Epithelial cell of prostate (primary cell): ENCODE measurements around the gene S100A3.
"Not testable (repeated sequence)": the region's sequence is repeated elsewhere in the genome, so short reads cannot be mapped to it uniquely, and the experiment has no call there.

Source experiments
- DNase-seq: peaks from one replicate; pipeline ENCODE4 v3.0.0-alpha.2; 2011; ENCODE audit warnings: low read depth, low spot score
- H3K27ac ChIP-seq: fragments of 450-650 bp; 2 replicates; pipeline ENCODE4 v1.5.1; 2017; ENCODE audit warnings: mild to moderate bottlenecking

Gene S100A3

DNA sequence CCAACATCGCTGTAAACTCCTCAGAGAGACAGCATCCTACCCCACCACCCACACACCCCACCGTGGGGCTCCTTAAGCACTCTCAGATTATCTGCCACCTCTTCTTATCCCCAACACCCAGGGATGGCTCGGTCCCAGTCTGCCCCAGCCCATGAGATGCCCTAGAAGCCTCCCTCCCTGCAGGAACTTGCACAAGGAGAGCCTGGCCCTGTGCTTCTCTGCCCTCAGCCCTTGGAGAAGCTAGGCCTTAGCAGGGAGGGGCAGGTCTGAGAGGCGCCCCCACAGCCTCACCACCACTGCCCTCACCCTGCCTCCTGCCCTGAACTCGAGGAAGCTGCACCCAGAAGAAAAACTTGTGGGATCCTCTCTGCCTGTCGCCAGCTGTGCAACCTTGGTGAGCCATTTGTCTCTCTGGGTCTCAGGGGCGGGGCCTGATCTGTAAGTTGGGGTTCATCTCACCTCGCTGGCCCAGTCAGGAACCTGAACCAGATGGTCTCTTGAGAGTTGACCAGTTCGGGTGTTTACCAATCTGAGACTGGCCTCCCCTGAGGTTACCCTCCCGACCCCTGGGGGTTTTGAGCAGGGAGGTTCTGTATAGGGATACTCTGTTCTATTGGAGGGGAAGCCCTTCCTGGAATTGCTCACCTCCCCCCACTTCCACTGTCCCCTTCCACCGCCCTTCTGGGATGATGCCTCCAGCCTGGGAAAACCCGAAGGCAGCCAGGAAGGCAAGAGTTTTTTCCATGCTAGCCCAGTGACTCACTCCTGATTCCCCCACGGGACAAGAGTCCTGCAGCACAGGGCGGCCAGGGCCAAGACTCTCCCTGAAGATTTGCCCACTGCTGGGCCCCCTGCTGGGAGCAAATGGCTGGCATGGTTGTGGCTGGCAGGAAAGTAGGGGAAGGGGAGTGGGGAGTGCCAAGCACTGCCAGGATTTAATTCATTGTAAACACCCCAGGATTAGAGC, at the start of gene S100A3:
TSS of gene S100A3 (minus strand) at position 537 of the 967 bp plus-strand sequence. CDS start 773 bp downstream, outside the sequence.
- H3K27ac ChIP-seq = peak within 1 kb of the TSS; percentile 32
- DNase-seq = no peak

DNA sequence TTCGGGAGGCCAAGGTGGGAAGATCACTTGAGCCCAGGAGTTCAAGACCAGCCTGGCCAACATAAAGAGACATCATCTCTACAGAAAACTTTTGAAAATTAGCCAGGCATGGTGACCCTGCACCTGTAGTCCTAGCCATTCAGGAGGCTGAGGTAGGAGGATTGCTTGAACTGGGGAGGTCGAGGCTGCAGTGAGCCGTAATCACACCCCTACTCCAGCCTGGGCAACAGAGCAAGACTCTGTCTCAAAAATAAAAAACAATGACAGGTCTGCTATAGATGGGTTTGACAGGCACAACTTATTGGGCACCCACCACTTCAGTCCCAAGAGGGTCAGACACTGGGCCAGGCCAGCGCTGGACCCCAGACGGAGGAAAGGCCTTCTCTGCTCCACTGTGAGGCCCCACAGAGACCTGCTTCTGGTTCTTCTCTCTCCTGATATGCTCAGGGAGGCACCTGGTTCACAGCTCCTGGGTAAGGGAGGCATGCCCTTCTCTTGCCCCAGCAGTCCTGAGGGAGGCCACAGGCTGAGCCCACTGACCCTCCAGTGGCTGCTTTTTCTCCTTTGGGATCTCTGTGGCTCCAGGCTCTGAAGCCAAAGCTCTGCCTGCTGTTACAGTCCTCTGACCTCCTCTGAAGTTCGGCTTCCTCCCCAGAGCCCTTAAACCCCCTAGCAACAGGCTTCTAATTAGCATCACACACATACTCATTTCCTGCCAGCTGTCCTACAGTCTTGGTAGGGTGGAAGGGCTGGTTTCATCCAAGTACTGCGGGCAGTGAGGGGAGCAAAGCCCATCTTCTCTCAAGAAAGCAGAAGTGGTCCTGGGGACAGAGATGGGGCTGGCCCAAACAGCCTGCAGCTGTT, 49.5 kb upstream of the S100A3 start:
- H3K27ac ChIP-seq = peak overlapping the region; percentile 50
- DNase-seq = no peak

DNA sequence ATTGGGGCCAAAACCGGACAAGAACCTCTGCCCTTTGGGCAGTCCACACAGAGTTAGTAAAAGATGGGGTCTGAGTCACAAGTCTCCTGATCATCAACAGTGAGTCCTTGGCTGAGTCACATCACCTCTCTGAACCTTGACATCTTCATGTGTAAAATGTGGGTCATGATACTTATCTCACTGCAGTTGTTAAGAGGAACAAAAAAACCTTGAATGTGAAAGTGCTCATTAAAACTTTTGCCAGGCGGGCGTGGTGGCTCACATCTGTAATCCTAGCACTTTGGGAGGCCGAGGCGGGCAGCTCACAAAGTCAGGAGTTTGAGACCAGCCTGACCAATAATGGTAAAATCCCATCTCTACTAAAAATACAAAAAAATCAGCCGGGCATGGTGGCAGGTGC, 48.1 kb upstream of the S100A3 start:
- H3K27ac ChIP-seq = peak overlapping the region; percentile 50
- no peak for DNase-seq

- no peak for DNase-seq
- no peak overlapping the region for H3K27ac ChIP-seq
Measured at GRCh38 chr1:153592748-153593147, 43.7 kb upstream of the S100A3 start.

- DNase-seq = no peak
Measured at GRCh38 chr1:153588482-153588881, 39.4 kb upstream of the S100A3 start.

DNA sequence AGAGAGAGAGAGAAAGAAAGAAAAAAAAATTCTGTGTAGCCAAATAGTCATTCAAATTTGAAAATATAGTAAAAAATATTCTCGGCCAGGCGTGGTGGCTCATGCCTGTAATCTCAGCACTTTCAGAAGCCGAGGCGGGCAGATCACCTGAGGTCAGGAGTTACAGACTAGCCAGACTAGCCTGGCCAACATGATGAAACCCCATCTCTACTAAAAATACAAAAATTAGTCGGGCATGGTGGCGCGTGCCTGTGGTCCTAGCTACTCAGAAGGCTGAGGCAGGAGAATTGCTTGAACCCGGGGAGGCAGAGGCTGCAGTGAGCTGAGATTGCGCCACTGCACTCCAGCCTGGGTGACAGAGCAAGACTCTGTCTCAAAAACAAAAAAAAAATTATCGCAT, 39.0 kb upstream of the S100A3 start:
- not testable (repeated sequence) for H3K27ac ChIP-seq, DNase-seq

More at GRCh38 chr1:153588482-153588881, 39.4 kb upstream of the S100A3 start:
- no peak overlapping the region for H3K27ac ChIP-seq

- no peak for DNase-seq
- no peak overlapping the region for H3K27ac ChIP-seq
Measured at GRCh38 chr1:153587314-153587713, 38.3 kb upstream of the S100A3 start.

- DNase-seq = no peak
Measured at GRCh38 chr1:153586347-153586746, 37.3 kb upstream of the S100A3 start.

DNA sequence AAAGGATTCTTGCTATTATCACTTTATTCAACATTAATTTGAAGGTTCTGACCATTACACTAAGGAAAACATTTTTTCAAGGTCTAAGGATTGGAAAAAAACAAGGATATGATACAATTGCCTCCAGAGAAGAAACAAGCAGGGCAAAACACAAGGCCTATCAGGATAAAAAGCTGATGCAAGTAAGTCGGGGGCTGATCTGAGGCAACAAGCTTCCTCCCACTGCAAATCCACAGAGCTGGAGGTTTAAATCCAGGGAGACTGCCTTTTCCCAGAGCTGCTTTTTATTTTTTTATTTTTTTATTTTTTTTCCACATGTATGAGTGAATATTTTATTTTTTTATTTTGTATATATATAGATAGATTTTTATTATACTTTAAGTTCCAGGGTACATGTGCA, 35.9 kb upstream of the S100A3 start:
- DNase-seq = no peak
- no peak overlapping the region for H3K27ac ChIP-seq

More at GRCh38 chr1:153586347-153586746, 37.3 kb upstream of the S100A3 start:
- no peak overlapping the region for H3K27ac ChIP-seq

- no peak for DNase-seq
- no peak overlapping the region for H3K27ac ChIP-seq
Measured at GRCh38 chr1:153583976-153584375, 34.9 kb upstream of the S100A3 start.

GRCh38 chr1:153583514-153583913, 34.5 kb upstream of the S100A3 start:
- not testable (repeated sequence) for H3K27ac ChIP-seq, DNase-seq

DNA sequence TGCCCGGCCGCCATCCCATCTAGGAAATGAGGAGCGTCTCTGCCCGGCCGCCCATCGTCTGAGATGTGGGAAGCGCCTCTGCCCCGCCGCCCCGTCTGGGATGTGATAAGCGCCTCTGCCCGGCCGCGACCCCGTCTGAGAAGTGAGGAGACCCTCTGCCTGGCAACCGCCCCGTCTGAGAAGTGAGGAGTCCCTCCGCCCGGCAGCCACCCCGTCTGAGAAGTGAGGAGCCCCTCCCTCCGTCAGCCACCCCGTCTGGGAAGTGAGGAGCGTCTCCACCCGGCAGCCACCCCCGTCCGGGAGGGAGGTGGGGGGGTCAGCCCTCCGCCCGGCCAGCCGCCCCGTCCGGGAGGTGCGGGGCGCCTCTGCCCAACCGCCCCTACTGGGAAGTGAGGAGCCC, 33.8 kb upstream of the S100A3 start:
- DNase-seq, H3K27ac ChIP-seq: not testable (repeated sequence)

- no peak overlapping the region for H3K27ac ChIP-seq
- no peak for DNase-seq
Measured at GRCh38 chr1:153578936-153579335, 29.9 kb upstream of the S100A3 start.

DNA sequence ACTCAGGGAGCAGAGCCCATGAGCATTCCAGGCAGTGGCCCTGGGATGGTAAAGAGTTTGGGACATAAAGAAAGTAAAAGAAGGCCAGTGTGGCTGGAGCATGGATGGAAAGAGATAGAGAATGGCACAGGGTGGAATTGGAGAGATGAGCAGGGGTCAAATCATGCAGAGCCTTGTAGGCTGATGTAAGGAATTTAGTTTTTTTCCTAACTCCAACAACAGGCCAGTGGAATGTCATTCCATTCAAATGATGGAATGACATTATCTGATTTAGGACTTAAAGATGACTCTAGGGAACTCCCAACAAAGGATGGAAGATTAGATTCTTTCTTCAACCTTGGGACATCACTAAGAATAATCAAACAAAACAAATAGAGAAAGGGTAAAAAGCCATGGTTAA, 29.4 kb upstream of the S100A3 start:
- DNase-seq = no peak
- no peak overlapping the region for H3K27ac ChIP-seq

DNA sequence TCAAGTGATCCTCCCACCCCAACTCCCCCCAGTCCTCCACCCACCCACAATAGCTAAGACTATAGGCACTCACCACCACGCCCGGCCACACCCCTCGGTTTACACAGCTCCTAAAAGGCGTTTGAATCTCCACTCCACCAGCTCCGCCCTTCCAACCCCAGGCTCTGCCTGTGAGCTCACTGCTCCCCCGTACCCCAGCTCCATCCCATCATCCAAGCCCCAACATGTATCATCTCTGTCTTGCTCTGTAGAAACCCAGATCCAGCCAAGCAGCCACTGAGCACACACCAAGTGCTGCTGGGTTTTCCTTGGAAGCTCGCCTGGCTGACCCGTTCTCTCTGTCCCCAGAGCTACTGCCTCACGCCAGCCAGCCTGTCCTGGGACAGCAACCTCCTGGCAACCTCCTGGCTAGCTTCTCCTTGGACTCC, 28.6 kb upstream of the S100A3 start:
- no peak for DNase-seq
- H3K27ac ChIP-seq = no peak overlapping the region

DNA sequence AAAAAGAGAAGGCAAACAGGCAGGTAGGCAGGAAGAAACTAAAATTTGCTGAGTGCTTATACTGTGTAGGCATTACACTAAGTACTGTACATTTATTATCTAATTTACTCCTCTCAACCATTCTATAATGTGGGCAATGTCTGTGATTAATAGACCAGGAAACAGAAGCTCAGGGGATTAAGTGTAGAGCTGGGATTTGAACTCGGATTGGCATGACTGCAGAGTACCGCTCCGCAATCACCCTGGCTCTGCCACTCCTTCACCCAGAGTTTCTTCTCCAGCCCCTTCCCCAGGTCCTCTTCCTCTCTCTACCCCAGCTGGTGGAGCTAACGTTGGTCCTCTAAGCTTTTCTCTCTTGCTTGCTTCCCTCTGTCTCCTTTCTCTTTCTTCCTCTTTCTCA, 28.1 kb upstream of the S100A3 start:
- no peak for DNase-seq
- H3K27ac ChIP-seq = no peak overlapping the region

DNA sequence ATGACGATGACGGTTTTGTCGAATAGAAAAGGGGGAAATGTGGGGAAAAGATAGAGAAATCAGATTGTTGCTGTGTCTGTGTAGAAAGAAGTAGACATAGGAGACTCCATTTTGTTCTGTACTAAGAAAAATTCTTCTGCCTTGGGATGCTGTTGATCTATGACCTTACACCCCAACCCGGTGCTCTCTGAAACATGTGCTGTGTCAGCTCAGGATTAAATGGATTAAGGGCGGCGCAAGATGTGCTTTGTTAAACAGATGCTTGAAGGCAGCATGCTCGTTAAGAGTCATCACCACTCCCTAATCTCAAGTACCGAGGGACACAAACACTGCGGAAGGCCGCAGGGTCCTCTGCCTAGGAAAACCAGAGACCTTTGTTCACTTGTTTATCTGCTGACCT, 26.4 kb upstream of the S100A3 start:
- not testable (repeated sequence) for DNase-seq, H3K27ac ChIP-seq

GRCh38 chr1:153575081-153575491, 26.0 kb upstream of the S100A3 start:
- DNase-seq, H3K27ac ChIP-seq: not testable (repeated sequence)

- no peak for DNase-seq
- peak overlapping the region; percentile 95 for H3K27ac ChIP-seq
Measured at GRCh38 chr1:153573351-153573750, 24.3 kb upstream of the S100A3 start.

GRCh38 chr1:153572569-153573015, 23.5 kb upstream of the S100A3 start:
- peak; percentile 77 for DNase-seq
- peak overlapping the region; percentile 95 for H3K27ac ChIP-seq

DNA sequence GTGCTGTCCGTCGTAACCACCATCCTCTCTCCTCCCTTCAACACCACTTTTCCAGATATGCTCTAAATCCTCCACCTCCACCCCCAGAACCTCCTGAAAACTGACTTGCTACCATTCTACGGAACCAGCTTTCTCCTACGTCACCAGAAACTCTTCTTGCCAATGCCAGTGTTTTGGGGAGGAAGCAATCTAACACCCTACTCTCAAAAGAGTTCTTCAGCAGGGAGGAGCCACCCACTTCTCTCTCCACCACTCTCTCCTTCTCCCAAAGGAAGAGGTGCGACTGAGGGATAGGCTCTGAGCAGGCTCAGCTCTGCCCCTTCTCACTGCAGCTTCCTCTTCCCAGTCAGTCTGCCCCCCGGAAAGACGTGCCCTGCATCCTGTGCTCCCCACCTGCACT, 22.6 kb upstream of the S100A3 start:
- DNase-seq = no peak
- H3K27ac ChIP-seq = peak overlapping the region; percentile 95
